ENCODE measurements around the gene ITGAL.

GRCh38 chr16:30459456-30459855 lies 13.1 kb upstream of the ITGAL start:
- TF ChIP-seq, protein P1, sequence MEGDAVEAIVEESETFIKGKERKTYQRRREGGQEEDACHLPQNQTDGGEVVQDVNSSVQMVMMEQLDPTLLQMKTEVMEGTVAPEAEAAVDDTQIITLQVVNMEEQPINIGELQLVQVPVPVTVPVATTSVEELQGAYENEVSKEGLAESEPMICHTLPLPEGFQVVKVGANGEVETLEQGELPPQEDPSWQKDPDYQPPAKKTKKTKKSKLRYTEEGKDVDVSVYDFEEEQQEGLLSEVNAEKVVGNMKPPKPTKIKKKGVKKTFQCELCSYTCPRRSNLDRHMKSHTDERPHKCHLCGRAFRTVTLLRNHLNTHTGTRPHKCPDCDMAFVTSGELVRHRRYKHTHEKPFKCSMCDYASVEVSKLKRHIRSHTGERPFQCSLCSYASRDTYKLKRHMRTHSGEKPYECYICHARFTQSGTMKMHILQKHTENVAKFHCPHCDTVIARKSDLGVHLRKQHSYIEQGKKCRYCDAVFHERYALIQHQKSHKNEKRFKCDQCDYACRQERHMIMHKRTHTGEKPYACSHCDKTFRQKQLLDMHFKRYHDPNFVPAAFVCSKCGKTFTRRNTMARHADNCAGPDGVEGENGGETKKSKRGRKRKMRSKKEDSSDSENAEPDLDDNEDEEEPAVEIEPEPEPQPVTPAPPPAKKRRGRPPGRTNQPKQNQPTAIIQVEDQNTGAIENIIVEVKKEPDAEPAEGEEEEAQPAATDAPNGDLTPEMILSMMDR (IDR thresholded peaks at IDR 0.05 in 8 of 11, conservative IDR thresholded peaks at IDR 0.05 in 3 of 11), result no peak
- TF ChIP-seq POLR2AphosphoS5 (IDR thresholded peaks at IDR 0.05) (no peak), POLR2A (IDR thresholded peaks at IDR 0.05) (no peak)
